HepG2 (cell line): ENCODE measurements around the gene CHRM5. TPM values are rescaled to one million over a fixed set of nuclear protein-coding genes. Genes with fewer than 3 reads are reported as not detected.
A peak's percentile ranks its signal among the peaks of the same experiment; 100 is the strongest.

Source experiments
- ATAC-seq: fragments of 200-7000 bp; cut with Tn5 transposase; 3 replicates; pipeline ENCODE4 v1.9.1; 2020; ENCODE audit warnings: mild to moderate bottlenecking, moderate library complexity
- BruUV-seq: library from RNA; stranded (reverse); fragments of 400-500 nt; replicated peaks from 2 replicates; lab custom pipeline; 2021; lab: Mats Ljungman, UMichigan
- CTCF ChIA-PET: fragments of 300-600 bp; formaldehyde crosslinking; extraction: SDS; loops from one replicate; lab custom pipeline; 2021; ENCODE audit warnings: low total read pairs, inconsistent platforms, low intra/inter-chr PET ratio; lab: Yijun Ruan, JAX
- POLR2A ChIA-PET: fragments of 350-600 bp; sonication (Branson Sonifier 250); formaldehyde crosslinking; loops from one replicate; lab custom pipeline; 2020; ENCODE audit warnings: antibody characterized with exemption, inconsistent platforms; lab: Yijun Ruan, JAX
- DNase-seq: peaks from one replicate; pipeline ENCODE4 v3.0.0-alpha.2; 2015; ENCODE audit warnings: low spot score
- FAIRE-seq: peaks from 3 replicates; lab custom pipeline; 2011; peaks lifted over from hg19 to GRCh38; lab: Jason Lieb, UNC
- H2AFZ ChIP-seq: one replicate; pipeline ENCODE4 v1.6.1; 2011; ENCODE audit warnings: low read length, inconsistent platforms
- H3K27ac ChIP-seq: fragments of 300-600 bp; 3 replicates; pipeline ENCODE4 v1.8.0; 2011; ENCODE audit warnings: mixed run types, mild to moderate bottlenecking, mixed read lengths, low read length, inconsistent platforms; ENCODE audit not compliant: insufficient read depth; ENCODE audit errors: extremely low read length
- H3K27me3 ChIP-seq, 2 experiments: fragments of 200-600 bp in 1 of 2; 2 replicates in 1 of 2; 3 replicates in 1 of 2; pipeline versions ENCODE4 v1.6.0 to v1.8.0; 2011; ENCODE audit warnings: low read length in 2 of 2, mild to moderate bottlenecking in 2 of 2, moderate library complexity in 2 of 2, inconsistent platforms in 1 of 2; ENCODE audit not compliant: insufficient read depth in 2 of 2, control insufficient read depth in 1 of 2
- H3K36me3 ChIP-seq, 2 experiments: fragments of 200-600 bp in 1 of 2; replicated peaks in 1 of 2; 2 replicates in 1 of 2; 3 replicates in 1 of 2; pipeline versions ENCODE4 v1.5.1 to v1.8.0; 2011; ENCODE audit warnings: low read length in 2 of 2, inconsistent platforms in 1 of 2; ENCODE audit not compliant: insufficient read depth in 2 of 2, control insufficient read depth in 1 of 2
- H3K4me1 ChIP-seq: 2 replicates; pipeline ENCODE4 v1.5.1; 2012; ENCODE audit warnings: low read length, inconsistent platforms; ENCODE audit not compliant: insufficient read depth
- H3K4me2 ChIP-seq: 2 replicates; pipeline ENCODE4 v1.6.0; 2011; ENCODE audit warnings: low read depth, low read length, inconsistent platforms
- H3K4me3 ChIP-seq, 3 experiments: fragments of 200-600 bp in 1 of 3; sonication (generic), shearing (Covaris generic) in 1 of 3; replicated peaks in 1 of 3; 2 replicates each; pipeline ENCODE4 v1.5.1; 2011 to 2016; ENCODE audit warnings: low read length in 3 of 3, inconsistent platforms in 2 of 3, low read depth in 2 of 3, mild to moderate bottlenecking in 2 of 3, control low read depth in 1 of 3, mixed read lengths in 1 of 3; ENCODE audit not compliant: insufficient read depth in 1 of 3
- H3K79me2 ChIP-seq: one replicate; pipeline ENCODE4 v1.6.1; 2011; ENCODE audit warnings: low read length, inconsistent platforms; ENCODE audit not compliant: insufficient read depth
- H3K9ac ChIP-seq: 2 replicates; pipeline ENCODE4 v1.6.0; 2011; ENCODE audit warnings: mild to moderate bottlenecking, low read depth, low read length, inconsistent platforms; ENCODE audit not compliant: insufficient read depth
- H3K9me3 ChIP-seq: 2 replicates; pipeline ENCODE4 v1.5.1; 2012; ENCODE audit warnings: mild to moderate bottlenecking, low read length
- H4K20me1 ChIP-seq: 2 replicates; pipeline ENCODE4 v1.6.0; 2011; ENCODE audit warnings: inconsistent platforms, mild to moderate bottlenecking, low read length, moderate library complexity; ENCODE audit not compliant: insufficient read depth
- GATAD1 ChIP-seq: IDR thresholded peaks from 2 replicates; pipeline ENCODE4 v1.6.1; 2016; ENCODE audit warnings: missing genetic modification reagents, missing compliant biosample characterization
- HDAC6 ChIP-seq: fragments of 200-600 bp; sonication (generic); IDR thresholded peaks from 2 replicates; pipeline ENCODE4 v1.7.0; 2017; ENCODE audit warnings: mild to moderate bottlenecking, antibody characterized with exemption, low read length, low read depth
- HOXA3 ChIP-seq: sonication (generic); formaldehyde crosslinking; IDR thresholded peaks from 2 replicates; pipeline ENCODE4 v1.5.0; 2020; ENCODE audit warnings: missing genetic modification reagents
- MAX ChIP-seq: IDR thresholded peaks from 2 replicates; pipeline ENCODE4 v1.6.1; 2012; ENCODE audit warnings: inconsistent platforms
- PHF21A ChIP-seq: sonication (generic); formaldehyde crosslinking; IDR thresholded peaks from 2 replicates; pipeline ENCODE4 v1.5.0; 2020; ENCODE audit warnings: mild to moderate bottlenecking, missing genetic modification reagents
- RARG ChIP-seq: sonication (generic); formaldehyde crosslinking; IDR thresholded peaks from 2 replicates; pipeline ENCODE4 v1.4.0; 2020; ENCODE audit warnings: low read depth, mild to moderate bottlenecking, missing genetic modification reagents
- RFXAP ChIP-seq: sonication (generic); formaldehyde crosslinking; IDR thresholded peaks from 2 replicates; pipeline ENCODE4 v1.4.0; 2020; ENCODE audit warnings: missing genetic modification reagents, borderline replicate concordance
- SAFB2 ChIP-seq: sonication (generic); formaldehyde crosslinking; IDR thresholded peaks from 2 replicates; pipeline ENCODE4 v1.5.1; 2020; ENCODE audit warnings: missing genetic modification reagents, low read depth, mild to moderate bottlenecking, borderline replicate concordance
- THYN1 ChIP-seq: sonication (generic); formaldehyde crosslinking; IDR thresholded peaks from 2 replicates; pipeline ENCODE4 v1.8.1; 2023; ENCODE audit warnings: low read depth, mild to moderate bottlenecking, moderate library complexity, missing genetic modification reagents, borderline replicate concordance
- YEATS4 ChIP-seq: sonication (generic); formaldehyde crosslinking; IDR thresholded peaks from 2 replicates; pipeline ENCODE4 v1.4.0; 2020; ENCODE audit warnings: missing genetic modification reagents, borderline replicate concordance
- ZFP1 ChIP-seq: IDR thresholded peaks from 2 replicates; pipeline ENCODE4 v1.6.1; 2016
- ZNF121 ChIP-seq: sonication (generic); formaldehyde crosslinking; IDR thresholded peaks from 2 replicates; pipeline ENCODE4 v1.5.0; 2020; ENCODE audit warnings: mild to moderate bottlenecking, missing genetic modification reagents
- ZNF329 ChIP-seq: sonication (generic); formaldehyde crosslinking; IDR thresholded peaks from 2 replicates; pipeline ENCODE4 v1.9.0; 2021; ENCODE audit warnings: low read depth, mild to moderate bottlenecking, missing genetic modification reagents
- ZNF484 ChIP-seq: sonication (generic); formaldehyde crosslinking; IDR thresholded peaks from 2 replicates; pipeline ENCODE4 v1.5.1; 2020; ENCODE audit warnings: mild to moderate bottlenecking, low read depth, missing genetic modification reagents, borderline replicate concordance
- ZNF580 ChIP-seq: IDR thresholded peaks from 2 replicates; pipeline ENCODE4 v1.6.1; 2016; ENCODE audit warnings: low read depth, borderline replicate concordance
- ZNF644 ChIP-seq: IDR thresholded peaks from 2 replicates; pipeline ENCODE4 v1.6.1; 2016; ENCODE audit warnings: low read depth
- ZNF672 ChIP-seq: sonication (generic); formaldehyde crosslinking; IDR thresholded peaks from 2 replicates; pipeline ENCODE4 v1.8.1; 2022; ENCODE audit warnings: missing genetic modification reagents
- ZNF850 ChIP-seq: sonication (generic); formaldehyde crosslinking; conservative IDR thresholded peaks from 2 replicates; pipeline ENCODE4 v1.9.0; 2021; ENCODE audit warnings: mild to moderate bottlenecking, missing genetic modification reagents
- ZSCAN12 ChIP-seq: sonication (generic); formaldehyde crosslinking; IDR thresholded peaks from 2 replicates; pipeline ENCODE4 v1.9.0; 2021; ENCODE audit warnings: mild to moderate bottlenecking, missing genetic modification reagents
- ZSCAN25 ChIP-seq: sonication (generic); formaldehyde crosslinking; IDR thresholded peaks from 2 replicates; pipeline ENCODE4 v1.8.0; 2022; ENCODE audit warnings: mild to moderate bottlenecking, missing genetic modification reagents
- WGBS: methylation state at CpG from one replicate; pipeline ENCODE4 v1.1.6; 2017; ENCODE audit warnings: low lambda C conversion rate; 5-methylcytosine and 5-hydroxymethylcytosine counted together
- in situ Hi-C: cut with HindIII; loops from 2 replicates; pipeline ENCODE4 v1.10.0; 2017; ENCODE audit warnings: low pct_unique_long_range_greater_than_20kb; ENCODE audit not compliant: extremely low pct_ligation_motif_present
- intact Hi-C: fragments of 100-400 bp; cut with micrococcal nuclease; formaldehyde crosslinking; loops from one replicate; pipeline ENCODE4 v1.10.0; 2022; ENCODE audit not compliant: unreplicated experiment
- polyA plus RNA-seq, 8 experiments: library from polyadenylated mRNA; depleted of rRNA in 3 of 8; stranded (reverse) in 7 of 8; unstranded in 1 of 8; fragments of >200 nt; fragmentation: Illumina TruSeq in 4 of 8; extraction: Trizol in 4 of 8; gene quantifications; 2 replicates each; pipeline versions ENCODE4 v1.2.1 to v1.2.3, GENCODE V29; 2011 to 2016; ENCODE audit warnings: low read depth in 4 of 8, missing spikeins in 1 of 8, mixed read lengths in 1 of 8; ENCODE audit not compliant: insufficient read depth in 1 of 8
- total RNA-seq, 5 experiments: library from RNA; depleted of rRNA; stranded (reverse); fragments of >200 nt; fragmentation: Illumina TruSeq; extraction: Trizol; gene quantifications; 2 replicates each; pipeline ENCODE4 v1.2.3, GENCODE V29; 2016; ENCODE audit warnings: low read depth in 1 of 5
- TF ChIP-seq, protein P1 (sequence below): sonication (generic); formaldehyde crosslinking; IDR thresholded peaks from 2 replicates; pipeline ENCODE4 v1.5.0; 2020; ENCODE audit warnings: missing genetic modification reagents

CHRM5 gene
- total and polyA plus RNA-seq, 2 of the 13 experiments (the other 11 are each of a cell fraction or from before 2014, with no cell fraction given): not detected

DNA sequence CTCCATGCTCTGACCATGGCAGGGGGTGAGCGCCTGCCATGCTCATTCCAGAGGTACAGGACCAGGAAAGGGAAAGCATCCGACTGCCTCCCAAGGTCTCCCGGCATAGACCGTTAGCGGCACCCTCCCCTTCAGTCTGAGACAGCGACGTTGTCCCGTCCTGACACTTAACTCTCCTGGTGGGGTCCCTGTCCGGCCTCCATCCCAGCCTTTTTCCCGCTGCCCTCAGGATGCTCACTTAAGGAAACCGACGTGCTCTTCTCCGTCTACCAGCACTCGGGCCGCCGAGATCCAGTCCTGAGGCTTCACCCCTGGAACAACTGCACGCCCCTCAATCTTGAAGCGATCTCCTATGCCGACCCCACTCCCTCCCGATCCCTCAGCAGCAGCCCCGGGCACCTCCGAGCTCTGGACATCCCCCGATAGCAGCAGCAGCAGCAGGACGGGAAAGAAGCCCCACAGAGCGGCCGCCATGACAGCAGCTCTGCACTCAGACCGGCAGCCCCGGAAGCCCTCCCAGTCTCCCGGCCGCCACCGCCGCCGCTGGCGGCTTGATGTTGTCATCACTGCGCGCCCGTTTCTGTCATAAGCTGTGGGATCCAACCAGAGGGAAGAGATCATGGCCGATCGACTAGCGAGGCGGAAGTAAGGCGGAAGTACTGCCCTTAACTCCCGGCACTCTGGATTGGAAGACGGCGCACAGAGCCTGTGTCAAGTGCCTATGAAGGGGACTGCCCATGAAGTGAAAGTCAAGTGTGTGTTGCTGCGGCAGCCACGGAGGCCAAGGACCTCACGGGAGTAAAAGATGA lies 133.3 kb downstream of the CHRM5 start, which contains the start of the genes EMC7 and PGBD4:
TSS of gene EMC7 (minus strand) at position 497 of the 809 bp plus-strand sequence. CDS start at position 474, 23 bp downstream.
TSS of gene PGBD4 (plus strand) at position 718 of the 809 bp plus-strand sequence. CDS start 449 bp downstream, outside the sequence.
- Histone ChIP-seq H4K20me1 (no peaks in the 10 kb centered on the region), H3K9me3 (no peaks in the 10 kb centered on the region), H3K27ac (peak within 1 kb of the TSS; percentile 83), H3K4me2 (peak within 1 kb of the TSS; percentile 84), H3K79me2 (peaks cover 45% of the 10 kb centered on the region), H3K27me3 (peaks cover 0 to 3% of the 10 kb centered on the region in 2 experiments; a peak in 1 of 5 replicates), H3K4me3 (peak within 1 kb of the TSS; percentile 84 to 95 (median 92)), H3K36me3 (no peaks in the 10 kb centered on the region), H2AFZ (peak within 1 kb of the TSS; percentile 92), H3K9ac (peak within 1 kb of the TSS; percentile 91), H3K4me1 (peaks cover 27% of the 10 kb centered on the region)
- CTCF ChIA-PET: no interaction called here
- intact Hi-C loops (loop anchor here (1.0 to 10.0 kb wide), 2 partner anchors 123 to 243 kb away; partner anchors contain the start of genes NOP10 and NUTM1), in situ Hi-C loops (no loop called here)
- peak; percentile 98 for DNase-seq
- FAIRE-seq: peak; percentile 98
- ATAC-seq: peak; percentile 99
- POLR2A ChIA-PET: interaction anchor here (0.7 to 2.8 kb wide), 14 partner anchors 9 to 868 kb away, joined by 3 to 16 read pairs (median 4); partner anchors contain the start of genes AQR, EMC4 and KATNBL1
- TSS peak; percentile 81 for BruUV-seq
- 0% methylated on average over 24 of the region's 48 CpGs for WGBS
- TF ChIP-seq GATAD1 (CRISPR knock-in tag) (peak; percentile 97), ZNF484 (no peak), MAX (peak; percentile 84), SAFB2 (0 out of 2 replicates have a peak, but pooled peaks have one; percentile 41), RARG (CRISPR knock-in tag) (no peak), THYN1 (CRISPR knock-in tag) (0 out of 2 replicates have a peak, but pooled peaks have one; percentile 30), YEATS4 (CRISPR knock-in tag) (peak; percentile 84), ZNF850 (CRISPR knock-in tag) (no peak), ZNF580 (CRISPR knock-in tag) (no peak; the same call in 1 of the 2 replicates), ZSCAN25 (CRISPR knock-in tag) (no peak; the same call in 1 of the 2 replicates), HOXA3 (peak; percentile 99), PHF21A (CRISPR knock-in tag) (peak; percentile 67; the same call in 1 of the 2 replicates), ZSCAN12 (CRISPR knock-in tag) (no peak), ZNF672 (CRISPR knock-in tag) (no peak), ZNF329 (CRISPR knock-in tag) (no peak), RFXAP (no peak), HDAC6 (no peak), ZNF121 (CRISPR knock-in tag) (no peak), ZNF644 (CRISPR knock-in tag) (no peak), ZFP1 (CRISPR knock-in tag) (no peak)
- TF ChIP-seq, protein P1, sequence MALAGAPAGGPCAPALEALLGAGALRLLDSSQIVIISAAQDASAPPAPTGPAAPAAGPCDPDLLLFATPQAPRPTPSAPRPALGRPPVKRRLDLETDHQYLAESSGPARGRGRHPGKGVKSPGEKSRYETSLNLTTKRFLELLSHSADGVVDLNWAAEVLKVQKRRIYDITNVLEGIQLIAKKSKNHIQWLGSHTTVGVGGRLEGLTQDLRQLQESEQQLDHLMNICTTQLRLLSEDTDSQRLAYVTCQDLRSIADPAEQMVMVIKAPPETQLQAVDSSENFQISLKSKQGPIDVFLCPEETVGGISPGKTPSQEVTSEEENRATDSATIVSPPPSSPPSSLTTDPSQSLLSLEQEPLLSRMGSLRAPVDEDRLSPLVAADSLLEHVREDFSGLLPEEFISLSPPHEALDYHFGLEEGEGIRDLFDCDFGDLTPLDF: no peak
